ENCODE data around the gene HOXB6. TPM values are rescaled to one million over a fixed set of nuclear protein-coding genes. Genes with fewer than 3 reads are reported as not detected.

Gene HOXB6
- total and polyA plus RNA-seq, 8 donors: 0.12 to 1.8 (median 0.69) TPM

DNA sequence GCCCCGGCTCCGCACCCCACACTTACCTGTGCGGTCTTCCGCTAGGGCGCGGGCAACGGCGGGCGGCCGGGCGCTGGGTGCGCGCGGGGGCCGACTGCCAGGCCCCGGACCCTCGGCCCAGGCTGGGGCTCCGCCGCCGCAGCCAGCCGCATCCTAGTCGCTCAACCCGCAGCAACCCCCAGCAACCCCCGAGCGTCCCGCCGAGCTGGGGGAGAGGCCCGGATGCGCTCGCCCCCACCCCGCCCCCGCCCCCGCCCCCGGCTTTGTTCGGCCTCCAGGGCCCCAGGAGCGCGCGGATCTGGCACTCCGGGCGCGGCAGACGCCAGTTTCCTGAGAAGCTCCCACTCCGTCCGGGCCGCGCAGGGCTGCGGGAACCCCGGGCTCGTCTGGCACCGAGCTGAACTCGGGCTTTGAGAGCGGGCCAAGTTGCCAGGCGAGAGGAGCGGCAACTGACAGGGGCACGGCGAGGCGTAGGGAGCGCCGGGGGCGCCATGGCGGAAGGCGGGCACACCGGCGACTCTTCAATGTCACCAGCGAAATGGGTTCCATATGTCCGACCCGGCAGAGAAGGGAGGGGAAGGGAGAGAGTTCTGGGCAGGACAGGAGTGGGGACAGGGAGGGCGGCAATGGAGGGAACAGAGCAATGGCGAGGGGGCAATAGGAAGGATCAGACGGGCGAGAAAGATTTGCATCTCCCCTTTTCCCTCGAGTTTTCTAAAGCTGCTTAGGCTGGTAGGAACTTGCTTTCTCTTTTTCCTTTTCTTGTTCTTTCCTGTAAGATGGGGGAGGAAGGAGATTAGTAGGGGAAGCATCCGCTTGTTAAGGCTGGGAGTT, 40.4 kb downstream of the HOXB6 start:
- intact Hi-C loops (cut with DNase I): no loop called here
- FAIRE-seq (no peak), ATAC-seq (peak in 1 of 4 donors; percentile 28), DNase-seq (peak in 1 of 6 donors; percentile 66)
- Histone ChIP-seq H3K27me3 (peaks cover 0 to 20% (median under 1%) of the 10 kb centered on the region in 4 donors), H3K4me3 (peak overlapping the region in 3 of 4 donors; percentile 5 to 34 (median 21)), H3K36me3 (no peaks in the 10 kb centered on the region), H3K9me3 (no peaks in the 10 kb centered on the region), H3K27ac (peak overlapping the region in 1 of 4 donors; percentile 19), H3K4me1 (no peaks in the 10 kb centered on the region)
- TF ChIP-seq, protein P1, sequence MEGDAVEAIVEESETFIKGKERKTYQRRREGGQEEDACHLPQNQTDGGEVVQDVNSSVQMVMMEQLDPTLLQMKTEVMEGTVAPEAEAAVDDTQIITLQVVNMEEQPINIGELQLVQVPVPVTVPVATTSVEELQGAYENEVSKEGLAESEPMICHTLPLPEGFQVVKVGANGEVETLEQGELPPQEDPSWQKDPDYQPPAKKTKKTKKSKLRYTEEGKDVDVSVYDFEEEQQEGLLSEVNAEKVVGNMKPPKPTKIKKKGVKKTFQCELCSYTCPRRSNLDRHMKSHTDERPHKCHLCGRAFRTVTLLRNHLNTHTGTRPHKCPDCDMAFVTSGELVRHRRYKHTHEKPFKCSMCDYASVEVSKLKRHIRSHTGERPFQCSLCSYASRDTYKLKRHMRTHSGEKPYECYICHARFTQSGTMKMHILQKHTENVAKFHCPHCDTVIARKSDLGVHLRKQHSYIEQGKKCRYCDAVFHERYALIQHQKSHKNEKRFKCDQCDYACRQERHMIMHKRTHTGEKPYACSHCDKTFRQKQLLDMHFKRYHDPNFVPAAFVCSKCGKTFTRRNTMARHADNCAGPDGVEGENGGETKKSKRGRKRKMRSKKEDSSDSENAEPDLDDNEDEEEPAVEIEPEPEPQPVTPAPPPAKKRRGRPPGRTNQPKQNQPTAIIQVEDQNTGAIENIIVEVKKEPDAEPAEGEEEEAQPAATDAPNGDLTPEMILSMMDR (IDR thresholded peaks at IDR 0.05): no peak
- 7 to 9% methylated on average over 43 to 73 of the region's 73 CpGs for WGBS, 2 donors

DNA sequence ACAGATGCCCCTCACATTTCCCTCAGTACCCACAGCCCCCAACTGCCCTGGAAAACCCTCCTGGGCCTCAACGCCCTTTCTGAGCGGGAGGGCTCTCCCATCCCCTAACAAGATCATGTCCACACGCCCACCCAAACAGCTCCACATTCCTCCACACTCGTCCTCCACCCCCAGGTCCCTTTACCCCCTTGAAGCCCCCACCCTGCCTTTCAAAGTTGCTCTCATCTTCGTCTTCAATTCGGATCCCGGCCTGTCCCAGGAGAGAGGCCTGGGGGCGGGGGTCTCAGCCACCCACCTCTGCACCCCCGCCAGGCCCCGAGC, 41.0 kb downstream of the HOXB6 start:
- Histone ChIP-seq H3K4me1 (no peaks in the 10 kb centered on the region), H3K27me3 (peaks cover 0 to 20% (median 0%) of the 10 kb centered on the region in 4 donors)
- no peak for FAIRE-seq

DNA sequence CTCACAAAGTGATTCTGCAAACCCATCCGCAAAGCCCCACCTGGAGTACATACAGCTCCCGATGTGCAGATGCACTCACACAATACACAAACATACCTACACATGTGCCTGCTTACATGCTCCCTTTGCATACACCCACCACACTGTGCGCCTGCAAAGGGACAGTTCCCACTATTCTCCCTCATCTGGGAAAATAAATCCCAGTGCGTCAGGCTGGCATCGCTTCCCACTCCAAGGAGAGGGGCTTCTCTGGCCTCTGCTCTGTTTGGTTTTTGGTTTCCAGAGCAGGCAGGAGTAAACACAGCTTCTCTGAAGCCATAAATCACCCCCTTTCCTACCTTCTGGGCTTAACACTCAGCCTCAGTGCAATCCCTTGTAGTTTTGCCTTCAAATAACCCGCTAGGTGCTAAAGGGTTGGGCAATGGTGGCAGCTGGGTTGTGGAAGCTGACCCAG, 41.4 kb downstream of the HOXB6 start:
- no peak overlapping the region for H3K4me3 ChIP-seq

More for the DNA sequence above, 41.0 kb downstream of the HOXB6 start:
- DNase-seq: no peak
- intact Hi-C loops (cut with DNase I): no loop called here
- Histone ChIP-seq H3K27ac (no peak overlapping the region), H3K4me3 (peak overlapping the region in 1 of 4 donors; percentile 34), H3K36me3 (no peaks in the 10 kb centered on the region), H3K9me3 (no peaks in the 10 kb centered on the region)
- no peak for ATAC-seq
- TF ChIP-seq, protein P1 (IDR thresholded peaks at IDR 0.05): no peak
- 20 to 21% methylated on average over 10 of the region's 10 CpGs for WGBS, 2 donors

DNA sequence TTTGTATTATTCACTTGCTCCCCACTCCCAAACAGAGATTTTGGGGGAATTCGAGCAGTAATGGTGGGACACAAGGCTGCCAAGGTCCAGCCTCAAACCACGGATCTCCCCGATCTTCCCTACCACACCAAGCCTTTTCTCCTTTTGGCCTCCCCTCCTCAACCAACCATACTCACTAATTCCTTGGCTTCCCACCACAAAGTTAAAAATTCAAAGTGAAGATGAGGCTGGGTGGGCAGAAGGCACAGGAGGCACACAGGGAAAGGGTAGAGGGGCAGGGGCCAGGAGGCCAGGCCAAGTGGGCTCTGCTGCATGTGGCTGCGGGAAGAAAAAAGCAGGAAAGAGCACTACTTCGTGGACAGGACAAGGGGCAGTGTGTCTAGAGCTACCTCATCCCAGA, 41.9 kb downstream of the HOXB6 start:
- Histone ChIP-seq H3K9me3 (no peaks in the 10 kb centered on the region), H3K36me3 (no peaks in the 10 kb centered on the region), H3K4me1 (no peaks in the 10 kb centered on the region), H3K27ac (no peak overlapping the region), H3K4me3 (no peak overlapping the region), H3K27me3 (peaks cover 0 to 15% (median 0%) of the 10 kb centered on the region in 4 donors)
- FAIRE-seq: no peak
- TF ChIP-seq, protein P1 (IDR thresholded peaks at IDR 0.05): no peak
- WGBS, 2 donors: 42 to 45% methylated on average over 5 of the region's 5 CpGs
- no peak for DNase-seq
- intact Hi-C loops (cut with DNase I): no loop called here
- ATAC-seq: no peak

More for the DNA sequence above, 41.4 kb downstream of the HOXB6 start:
- ATAC-seq: no peak
- TF ChIP-seq, protein P1 (IDR thresholded peaks at IDR 0.05): no peak
- no peak for DNase-seq
- 46 to 56% methylated on average over 6 of the region's 6 CpGs for WGBS, 2 donors
- no peaks in the 10 kb centered on the region for H3K4me1 ChIP-seq
- H3K9me3 ChIP-seq: no peaks in the 10 kb centered on the region
- H3K27ac ChIP-seq: no peak overlapping the region
- intact Hi-C loops (cut with DNase I): no loop called here
- no peak for FAIRE-seq
- no peaks in the 10 kb centered on the region for H3K36me3 ChIP-seq
- peaks cover 0 to 20% (median 0%) of the 10 kb centered on the region in 4 donors for H3K27me3 ChIP-seq
